Ishikawa (cell line): ENCODE data around the gene GSG1L2.

Experiments
- CEBPB ChIP-seq: IDR thresholded peaks from 2 replicates; pipeline ENCODE4 v1.6.1; 2012
- RAD21 ChIP-seq: IDR thresholded peaks from 2 replicates; pipeline ENCODE4 v1.6.1; 2012; ENCODE audit warnings: low read depth

DNA sequence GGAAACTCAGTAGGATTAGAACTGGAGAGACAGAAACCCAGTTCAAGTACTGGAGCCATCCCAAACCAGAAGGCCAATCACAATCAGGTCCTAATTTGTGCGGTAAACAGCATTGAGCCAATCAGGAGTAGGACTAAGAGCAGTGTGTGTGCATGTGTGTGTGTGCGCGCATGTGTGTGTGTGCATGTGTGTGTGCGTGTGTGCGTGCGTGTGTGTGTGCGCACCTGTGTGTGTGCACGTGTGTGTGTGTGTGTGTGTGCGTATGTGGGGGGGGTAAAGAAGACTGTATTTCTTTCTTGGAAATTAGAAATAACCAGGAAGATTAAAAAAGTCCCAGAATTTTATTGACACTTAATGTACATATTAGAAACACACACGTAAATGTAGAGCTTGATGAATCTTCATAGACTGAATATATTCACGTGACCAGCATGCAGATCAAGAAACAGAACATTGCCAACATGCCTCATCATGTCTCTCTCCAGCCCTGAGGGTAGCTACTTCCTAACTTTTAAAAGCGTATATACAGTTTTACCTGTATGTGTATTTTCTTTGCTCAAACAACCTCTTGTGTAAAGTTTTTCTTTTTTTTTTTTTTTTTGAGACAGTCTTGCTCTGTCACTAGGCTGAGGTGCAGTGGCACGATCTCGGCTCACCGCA is 29.6 kb downstream of the GSG1L2 start:
- TF ChIP-seq CEBPB: no peak
- no peak for TF ChIP-seq RAD21
